ENCODE results near the gene DENND6A. TPM values are rescaled to one million over a fixed set of nuclear protein-coding genes. Genes with fewer than 3 reads are reported as not detected.

Gene DENND6A
- total RNA-seq, 2 experiments from 2014 or later, result 30.6 to 31.9 TPM

- Mint-ChIP-seq H3K27me3 (no peaks in the 10 kb centered on the region), H3K36me3 (peaks cover 14% of the 10 kb centered on the region), H3K9me3 (no peaks in the 10 kb centered on the region), H3K27ac (peak overlapping the region; percentile 99), H3K4me3 (peak overlapping the region; percentile 92), H3K4me1 (peaks cover 25% of the 10 kb centered on the region)
- ATAC-seq (ENCODE audit: low read depth), result no peak
- DNase-seq, result no peak
- POLR2A ChIA-PET, result interaction anchor here (0.6 to 3.8 kb wide), 3 partner anchors 42 to 94 kb away, joined by 3 to 55 read pairs (median 10); partner anchors contain the start of genes DENND6A and PDE12
Measured at GRCh38 chr3:57598765-57599360, 94.0 kb downstream of the DENND6A start.

GRCh38 chr3:57597127-57597923 lies 95.6 kb downstream of the DENND6A start, which contains the start of gene ARF4:
Gene ARF4 (minus strand): TSS chr3:57597344. CDS start chr3:57597140, 204 bp downstream.
- Mint-ChIP-seq H3K4me3 (peak within 1 kb of the TSS; percentile 92), H3K36me3 (peaks cover 12% of the 10 kb centered on the region), H3K4me1 (peaks cover 28% of the 10 kb centered on the region), H3K27me3 (no peaks in the 10 kb centered on the region), H3K27ac (peak within 1 kb of the TSS; percentile 99), H3K9me3 (no peaks in the 10 kb centered on the region)
- DNase-seq, result peak; percentile 100
- POLR2A ChIA-PET, result interaction anchor here (0.6 to 3.8 kb wide), 11 partner anchors 19 to 841 kb away, joined by 3 to 55 read pairs (median 4); partner anchors contain the start of genes APPL1, DENND6A, PDE12 and SLMAP
- ATAC-seq (ENCODE audit: low read depth), result peak; percentile 94

GRCh38 chr3:57596495-57597126 lies 96.3 kb downstream of the DENND6A start:
- ATAC-seq (ENCODE audit: low read depth) (peak; percentile 2), DNase-seq (peak; percentile 72)
- Mint-ChIP-seq H3K36me3 (peaks cover 12% of the 10 kb centered on the region), H3K4me1 (peaks cover 27% of the 10 kb centered on the region), H3K27ac (peak overlapping the region; percentile 99), H3K27me3 (no peaks in the 10 kb centered on the region), H3K4me3 (peak overlapping the region; percentile 92), H3K9me3 (no peaks in the 10 kb centered on the region)
- POLR2A ChIA-PET, result interaction anchor here (0.6 to 3.8 kb wide), 12 partner anchors 16 to 840 kb away, joined by 3 to 55 read pairs (median 5); partner anchors contain the start of genes APPL1, DENND6A, PDE12 and SLMAP

GRCh38 chr3:57594576-57594975 lies 98.3 kb downstream of the DENND6A start:
- no peak for ATAC-seq (ENCODE audit: low read depth)
- POLR2A ChIA-PET, result interaction anchor here (0.6 kb wide), 1 partner anchor 27 kb away, joined by 7 read pairs; no protein-coding TSS in a partner anchor
- Mint-ChIP-seq H3K9me3 (no peaks in the 10 kb centered on the region), H3K27ac (no peak overlapping the region), H3K4me3 (peak overlapping the region; percentile 92), H3K4me1 (peaks cover 28% of the 10 kb centered on the region), H3K27me3 (no peaks in the 10 kb centered on the region), H3K36me3 (peaks cover 11% of the 10 kb centered on the region)
- no peak for DNase-seq

- no peak for DNase-seq
- Mint-ChIP-seq H3K27ac (no peak overlapping the region), H3K36me3 (peaks cover 11% of the 10 kb centered on the region), H3K4me1 (peaks cover 25% of the 10 kb centered on the region), H3K9me3 (no peaks in the 10 kb centered on the region), H3K4me3 (peak overlapping the region; percentile 38), H3K27me3 (no peaks in the 10 kb centered on the region)
- no peak for ATAC-seq (ENCODE audit: low read depth)
- POLR2A ChIA-PET, result interaction anchor here (0.6 kb wide), 1 partner anchor 26 kb away, joined by 7 read pairs; no protein-coding TSS in a partner anchor
Measured at GRCh38 chr3:57594144-57594543, 98.7 kb downstream of the DENND6A start.

- Mint-ChIP-seq H3K4me1 (peaks cover 20% of the 10 kb centered on the region), H3K9me3 (no peaks in the 10 kb centered on the region), H3K4me3 (no peak overlapping the region), H3K27ac (no peak overlapping the region), H3K27me3 (no peaks in the 10 kb centered on the region), H3K36me3 (peaks cover 13% of the 10 kb centered on the region)
- DNase-seq, result no peak
- ATAC-seq (ENCODE audit: low read depth), result no peak
- POLR2A ChIA-PET, result interaction anchor here (1.3 kb wide), 1 partner anchor 36 kb away, joined by 3 read pairs; the partner anchor contains the start of gene PDE12
Measured at GRCh38 chr3:57592306-57592705, 100.6 kb downstream of the DENND6A start.

- Mint-ChIP-seq H3K9me3 (no peaks in the 10 kb centered on the region), H3K36me3 (peaks cover 13% of the 10 kb centered on the region), H3K4me1 (peaks cover 6% of the 10 kb centered on the region), H3K27me3 (no peaks in the 10 kb centered on the region), H3K27ac (no peak overlapping the region), H3K4me3 (no peak overlapping the region)
- ATAC-seq (ENCODE audit: low read depth) (no peak), DNase-seq (no peak)
- POLR2A ChIA-PET, result no interaction called here
Measured at GRCh38 chr3:57587905-57588304, 105.0 kb downstream of the DENND6A start.

GRCh38 chr3:57586778-57587177 lies 106.1 kb downstream of the DENND6A start:
- no peak overlapping the region for H3K27ac Mint-ChIP-seq
- H3K4me3 Mint-ChIP-seq, result no peak overlapping the region
- H3K27me3 Mint-ChIP-seq, result no peaks in the 10 kb centered on the region
- no peaks in the 10 kb centered on the region for H3K9me3 Mint-ChIP-seq
- ATAC-seq (ENCODE audit: low read depth) (no peak), DNase-seq (no peak)
- H3K4me1 Mint-ChIP-seq, result peaks cover 6% of the 10 kb centered on the region
- POLR2A ChIA-PET, result no interaction called here
- peaks cover 14% of the 10 kb centered on the region for H3K36me3 Mint-ChIP-seq

- H3K36me3 Mint-ChIP-seq, result peaks cover 19% of the 10 kb centered on the region
- H3K4me3 Mint-ChIP-seq, result no peak overlapping the region
- H3K4me1 Mint-ChIP-seq, result peaks cover 4% of the 10 kb centered on the region
- ATAC-seq (ENCODE audit: low read depth) (no peak), DNase-seq (no peak)
- no peak overlapping the region for H3K27ac Mint-ChIP-seq
- H3K27me3 Mint-ChIP-seq, result no peaks in the 10 kb centered on the region
- no peaks in the 10 kb centered on the region for H3K9me3 Mint-ChIP-seq
- POLR2A ChIA-PET, result interaction anchor here (0.5 kb wide), 1 partner anchor 880 kb away, joined by 3 read pairs; no protein-coding TSS in a partner anchor
Measured at GRCh38 chr3:57583544-57583943, 109.3 kb downstream of the DENND6A start.

GRCh38 chr3:57582474-57583168 lies 110.3 kb downstream of the DENND6A start:
- DNase-seq, result no peak
- no peak overlapping the region for H3K4me3 Mint-ChIP-seq
- peak; percentile 39 for ATAC-seq (ENCODE audit: low read depth)

GRCh38 chr3:57577801-57578200 lies 115.1 kb downstream of the DENND6A start:
- no peaks in the 10 kb centered on the region for H3K27me3 Mint-ChIP-seq
- peaks cover 31% of the 10 kb centered on the region for H3K36me3 Mint-ChIP-seq
- no peak overlapping the region for H3K27ac Mint-ChIP-seq
- H3K4me1 Mint-ChIP-seq, result peaks cover 6% of the 10 kb centered on the region
- no peaks in the 10 kb centered on the region for H3K9me3 Mint-ChIP-seq
- H3K4me3 Mint-ChIP-seq, result no peak overlapping the region
- POLR2A ChIA-PET, result interaction anchor here (0.6 kb wide), 1 partner anchor 19 kb away, joined by 3 read pairs; no protein-coding TSS in a partner anchor
- ATAC-seq (ENCODE audit: low read depth) (no peak), DNase-seq (no peak)

More at GRCh38 chr3:57582474-57583168, 110.3 kb downstream of the DENND6A start:
- no peaks in the 10 kb centered on the region for H3K27me3 Mint-ChIP-seq
- H3K4me1 Mint-ChIP-seq, result peaks cover 4% of the 10 kb centered on the region
- no peaks in the 10 kb centered on the region for H3K9me3 Mint-ChIP-seq
- POLR2A ChIA-PET, result no interaction called here
- no peak overlapping the region for H3K27ac Mint-ChIP-seq
- peaks cover 21% of the 10 kb centered on the region for H3K36me3 Mint-ChIP-seq

- no peak for DNase-seq
- Mint-ChIP-seq H3K4me3 (no peak overlapping the region), H3K4me1 (peaks cover 6% of the 10 kb centered on the region), H3K27me3 (no peaks in the 10 kb centered on the region), H3K36me3 (peaks cover 32% of the 10 kb centered on the region), H3K27ac (no peak overlapping the region), H3K9me3 (no peaks in the 10 kb centered on the region)
- POLR2A ChIA-PET, result no interaction called here
- no peak for ATAC-seq (ENCODE audit: low read depth)
Measured at GRCh38 chr3:57575966-57576626, 116.8 kb downstream of the DENND6A start.
